ENCODE data around the gene FBXL17.
A peak's percentile ranks its signal among the peaks of the same experiment; 100 is the strongest.

FBXL17 gene

DNA sequence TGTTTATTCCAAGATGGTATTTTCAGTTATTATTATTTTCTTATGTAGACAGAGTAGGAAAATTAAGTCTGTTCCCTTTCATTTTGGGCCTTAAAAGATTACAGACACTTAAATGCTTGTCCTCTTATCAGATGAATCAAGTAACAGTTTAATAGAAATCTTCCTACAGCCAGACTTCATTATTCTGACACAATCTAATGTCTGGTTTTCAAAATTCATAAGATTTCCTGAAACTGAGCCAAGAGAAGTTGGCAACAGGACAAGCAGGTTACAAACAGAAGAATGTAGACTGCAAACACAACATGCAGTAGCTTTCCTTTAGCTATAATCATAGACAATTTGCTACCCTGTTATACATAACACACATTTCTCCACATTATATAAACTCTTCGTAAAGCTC is 130.5 kb downstream of the FBXL17 start:
- no peak for TF ChIP-seq JUND (IDR thresholded peaks at IDR 0.05; ENCODE audit: low read depth)
- in situ Hi-C loops (cut with HindIII; ENCODE audit: low pct_unique_long_range_greater_than_20kb, low sequenced_read_pairs): no loop called here
- DNase-seq (ENCODE audit: low read depth in 1 of 2, low spot score in 1 of 2): peak in 1 of 2 experiments; percentile 39

DNA sequence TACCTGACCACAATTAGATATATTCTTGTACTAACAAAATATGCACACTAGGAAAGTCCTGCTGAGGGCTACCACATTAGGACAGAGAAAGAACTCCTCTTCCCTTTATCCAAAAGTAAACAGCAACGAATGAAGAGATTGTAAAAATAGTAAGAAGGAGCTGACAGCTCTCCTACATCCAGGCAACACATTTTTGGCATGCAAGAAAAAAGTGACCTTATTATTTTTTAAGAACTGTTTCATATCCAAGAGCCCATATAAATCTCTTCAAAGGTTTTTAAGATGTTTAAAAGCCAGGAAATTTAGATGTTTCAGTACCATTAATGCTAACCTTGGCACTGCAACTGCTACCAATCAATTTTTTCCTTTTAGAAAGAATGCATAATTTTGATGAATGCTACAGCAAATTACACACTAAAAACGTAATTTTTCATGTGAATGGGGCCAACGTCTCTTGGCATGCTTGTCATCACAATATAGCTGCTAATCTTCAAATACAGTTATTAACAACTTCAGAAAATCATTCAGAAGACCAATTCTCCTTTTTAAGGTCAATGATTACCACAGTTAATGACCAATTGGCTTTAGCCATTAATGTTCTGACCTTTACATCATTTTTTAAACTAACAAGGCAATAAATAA is 132.0 kb downstream of the FBXL17 start:
- in situ Hi-C loops (cut with HindIII; ENCODE audit: low pct_unique_long_range_greater_than_20kb, low sequenced_read_pairs): no loop called here
- TF ChIP-seq JUND (IDR thresholded peaks at IDR 0.05; ENCODE audit: low read depth): no peak
- DNase-seq (ENCODE audit: low read depth in 1 of 2, low spot score in 1 of 2): no peak

DNA sequence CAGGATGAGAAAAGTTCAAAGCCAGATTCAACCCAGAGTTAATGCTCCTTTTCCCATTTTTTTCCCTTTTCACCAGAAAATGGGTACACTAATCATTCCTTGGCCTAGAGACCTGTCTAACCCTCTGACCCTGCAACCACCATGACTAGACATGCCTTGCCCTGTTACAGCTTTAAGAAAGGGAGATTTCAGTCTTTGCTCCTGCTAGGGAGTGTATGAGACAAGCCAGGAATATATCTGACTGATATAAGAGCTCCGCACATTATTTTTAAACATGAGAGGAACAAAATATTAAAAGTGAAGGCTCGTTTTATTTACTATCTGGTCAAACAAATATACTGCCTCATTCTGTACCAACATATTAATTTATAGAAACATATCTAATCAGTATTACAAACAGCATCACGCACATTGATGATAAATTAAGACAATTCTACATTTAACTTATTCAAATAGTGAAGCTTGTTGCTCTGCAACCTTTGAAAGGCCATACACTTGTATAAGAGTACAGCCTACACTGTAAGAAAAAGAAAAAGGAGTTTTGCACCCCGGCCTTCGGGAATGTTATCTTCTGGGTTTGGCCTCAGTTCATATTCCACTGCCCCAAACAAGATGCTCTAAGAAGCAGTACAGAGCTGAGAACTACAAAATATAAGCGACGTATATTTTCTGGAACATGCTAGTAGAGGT is 132.7 kb downstream of the FBXL17 start:
- in situ Hi-C loops (cut with HindIII; ENCODE audit: low pct_unique_long_range_greater_than_20kb, low sequenced_read_pairs): no loop called here
- DNase-seq (ENCODE audit: low read depth in 1 of 2, low spot score in 1 of 2): no peak
- no peak for TF ChIP-seq JUND (IDR thresholded peaks at IDR 0.05; ENCODE audit: low read depth)

DNA sequence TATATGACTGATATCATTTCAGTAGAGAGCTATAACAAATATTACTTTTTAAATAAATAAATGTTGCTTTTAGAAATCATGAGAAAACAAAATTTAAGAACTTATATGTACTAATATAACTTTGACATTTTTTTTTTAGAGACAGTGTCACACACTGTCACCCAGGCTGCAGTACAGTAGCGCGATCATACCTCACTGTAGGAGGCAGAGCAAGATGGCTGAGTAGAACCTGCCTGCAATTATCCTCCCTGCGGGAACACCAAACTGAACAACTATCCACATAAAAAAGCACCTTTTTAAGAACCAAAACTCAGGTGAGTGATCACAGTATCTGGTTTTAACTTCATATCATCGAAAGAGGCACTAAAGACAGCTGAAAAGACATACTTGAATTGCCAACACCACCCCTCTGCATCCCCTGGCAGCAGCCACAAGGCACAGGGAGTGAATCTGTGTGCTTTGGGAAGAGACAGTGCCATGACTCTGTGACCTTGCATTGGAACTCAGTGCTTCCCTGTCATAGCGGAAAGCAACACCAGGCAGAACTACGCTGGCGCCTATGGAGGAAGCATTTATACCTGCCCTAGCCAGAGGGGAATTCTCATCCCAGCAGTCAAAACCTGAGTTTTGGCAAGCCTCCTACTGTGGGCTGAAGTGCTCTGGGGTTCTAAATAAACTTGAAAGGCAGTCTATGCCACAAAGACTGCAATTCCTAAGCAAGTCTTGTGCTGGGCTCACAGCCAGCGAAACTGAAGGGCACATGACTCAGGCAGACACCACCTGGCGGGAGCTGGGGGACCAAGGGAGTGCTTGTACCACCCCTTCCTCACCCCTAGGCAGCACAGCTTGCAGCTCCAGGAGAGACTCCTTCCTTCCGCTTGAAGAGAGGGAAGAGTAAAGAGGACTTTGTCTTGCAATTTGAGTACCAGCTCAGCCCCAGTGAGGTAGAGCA is 142.7 kb downstream of the FBXL17 start:
- in situ Hi-C loops (cut with HindIII; ENCODE audit: low pct_unique_long_range_greater_than_20kb, low sequenced_read_pairs): no loop called here
- DNase-seq (ENCODE audit: low read depth in 1 of 2, low spot score in 1 of 2): no peak
- no peak for TF ChIP-seq JUND (IDR thresholded peaks at IDR 0.05; ENCODE audit: low read depth)

DNA sequence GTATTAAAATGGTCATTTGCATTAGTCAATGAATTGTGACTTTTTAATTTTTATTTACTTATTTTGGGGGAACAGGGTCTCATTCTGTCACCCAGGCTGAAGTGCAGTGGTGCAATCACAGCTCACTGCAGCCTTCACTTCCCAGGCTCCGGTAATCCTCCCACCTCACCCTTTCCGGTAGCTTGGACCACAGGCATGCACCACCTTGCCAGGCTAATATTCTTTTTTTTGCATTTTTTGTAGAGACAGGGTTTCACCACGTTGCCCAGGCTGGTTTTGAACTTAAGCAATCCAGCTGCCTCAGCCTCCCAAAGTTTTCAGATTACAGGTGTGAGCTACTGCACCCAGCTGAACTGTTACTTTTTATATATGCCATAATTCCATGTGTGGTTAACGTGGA is 143.4 kb downstream of the FBXL17 start:
- TF ChIP-seq JUND (IDR thresholded peaks at IDR 0.05; ENCODE audit: low read depth): no peak
- in situ Hi-C loops (cut with HindIII; ENCODE audit: low pct_unique_long_range_greater_than_20kb, low sequenced_read_pairs): no loop called here
- DNase-seq (ENCODE audit: low read depth in 1 of 2, low spot score in 1 of 2): no peak

DNA sequence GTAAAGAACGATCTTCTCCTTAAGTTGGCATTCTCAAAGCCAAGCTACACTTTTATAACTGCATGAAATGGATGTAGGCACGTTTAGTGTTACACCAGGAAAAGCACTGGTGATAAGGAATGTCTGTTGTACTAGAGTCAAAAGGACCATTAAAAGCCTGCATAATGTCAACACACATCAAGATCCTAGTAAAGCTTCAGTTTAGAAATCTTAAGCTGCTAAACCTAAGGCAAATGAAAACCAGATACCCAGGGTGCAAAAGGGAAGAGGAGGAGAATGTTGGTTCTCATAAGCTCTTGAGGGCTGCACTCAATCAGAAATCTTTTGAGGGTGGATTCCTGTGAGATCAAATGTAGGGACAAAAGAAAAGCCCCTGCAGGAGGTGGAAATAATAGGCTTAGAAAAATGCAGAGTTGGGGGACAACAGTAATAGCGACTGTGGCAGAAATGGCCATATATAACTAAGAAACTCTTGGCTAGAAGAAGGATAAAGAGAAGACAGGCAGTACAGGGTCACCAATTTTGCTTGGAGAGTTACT is 148.2 kb downstream of the FBXL17 start:
- in situ Hi-C loops (cut with HindIII; ENCODE audit: low pct_unique_long_range_greater_than_20kb, low sequenced_read_pairs): no loop called here
- TF ChIP-seq JUND (IDR thresholded peaks at IDR 0.05; ENCODE audit: low read depth): no peak
- no peak for DNase-seq (ENCODE audit: low read depth in 1 of 2, low spot score in 1 of 2)

DNA sequence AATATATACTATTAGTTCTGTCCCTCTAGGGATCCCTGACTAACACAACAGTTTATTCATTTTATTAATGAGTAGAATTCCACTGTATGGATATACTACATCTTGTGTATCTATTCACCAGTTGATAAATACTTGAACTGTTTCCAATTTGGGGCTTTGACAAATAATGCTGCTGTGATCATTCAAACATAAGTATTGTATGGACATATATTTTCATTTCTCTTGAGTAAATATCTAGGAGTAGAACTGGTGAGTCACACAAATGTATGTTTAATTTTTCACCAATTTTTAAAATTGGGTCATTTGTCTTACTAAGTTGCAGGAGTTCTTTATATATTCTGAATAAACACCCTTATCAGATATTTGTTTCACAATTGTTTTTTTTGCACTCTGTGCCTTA is 149.1 kb downstream of the FBXL17 start:
- DNase-seq (ENCODE audit: low read depth in 1 of 2, low spot score in 1 of 2): no peak
- TF ChIP-seq JUND (IDR thresholded peaks at IDR 0.05; ENCODE audit: low read depth): no peak
- in situ Hi-C loops (cut with HindIII; ENCODE audit: low pct_unique_long_range_greater_than_20kb, low sequenced_read_pairs): no loop called here

DNA sequence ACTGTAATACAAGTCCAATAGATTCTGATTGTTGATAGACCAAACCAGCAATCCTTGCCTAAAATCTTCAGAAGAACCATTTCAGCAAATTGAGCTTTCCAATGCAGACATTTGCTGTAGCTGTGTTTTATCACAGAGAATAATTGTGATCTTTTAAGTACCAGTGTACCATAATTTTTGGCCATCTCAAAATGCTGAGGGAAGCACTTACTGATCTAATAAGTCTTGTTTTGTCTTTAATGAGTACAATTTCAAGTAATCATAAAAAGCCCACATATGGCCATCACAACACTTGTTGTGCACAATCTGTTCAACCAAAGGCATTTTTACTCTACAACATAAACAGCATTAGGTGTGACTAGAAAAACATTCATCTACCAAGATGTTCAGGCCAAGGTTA is 159.9 kb downstream of the FBXL17 start:
- no peak for DNase-seq (ENCODE audit: low read depth in 1 of 2, low spot score in 1 of 2)
- in situ Hi-C loops (cut with HindIII; ENCODE audit: low pct_unique_long_range_greater_than_20kb, low sequenced_read_pairs): no loop called here
- TF ChIP-seq JUND (IDR thresholded peaks at IDR 0.05; ENCODE audit: low read depth): no peak

DNA sequence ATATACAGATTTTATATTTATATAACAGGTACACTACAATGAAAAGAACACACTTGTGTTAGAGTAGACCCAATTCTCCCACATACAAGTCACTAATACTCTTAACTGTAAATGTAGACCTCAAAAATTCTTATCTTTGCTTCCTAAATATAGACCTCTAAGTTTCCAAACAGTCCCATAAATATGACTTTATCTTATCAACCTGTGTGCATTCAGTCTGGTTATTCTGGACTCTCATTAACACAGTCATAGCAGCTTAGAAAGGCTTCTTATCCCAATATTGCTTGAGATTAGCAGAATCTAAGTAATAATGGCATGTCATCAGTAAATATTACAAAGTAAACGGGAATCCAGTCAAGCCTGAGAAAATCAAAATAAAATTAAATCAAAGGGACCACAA is 161.1 kb downstream of the FBXL17 start:
- TF ChIP-seq JUND (IDR thresholded peaks at IDR 0.05; ENCODE audit: low read depth): no peak
- no peak for DNase-seq (ENCODE audit: low read depth in 1 of 2, low spot score in 1 of 2)
- in situ Hi-C loops (cut with HindIII; ENCODE audit: low pct_unique_long_range_greater_than_20kb, low sequenced_read_pairs): no loop called here

DNA sequence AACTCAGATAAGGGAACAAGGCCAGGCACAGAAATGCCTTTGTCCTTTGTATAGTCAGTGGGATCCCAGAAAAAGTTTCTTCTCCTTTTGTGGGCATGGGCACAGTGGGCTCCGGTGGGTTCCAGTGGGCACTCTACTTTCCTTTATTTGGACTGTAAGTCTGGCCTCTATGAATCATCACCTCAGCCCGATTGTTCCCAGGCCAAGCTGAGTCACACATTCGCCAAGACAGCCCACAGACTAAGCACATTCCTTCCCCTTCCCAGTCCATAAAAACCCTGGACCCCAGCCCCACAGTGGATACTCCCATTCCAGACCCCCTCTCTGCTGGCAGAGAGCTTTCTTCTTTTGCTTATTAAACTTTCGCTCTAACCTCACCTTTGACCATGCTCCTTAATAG is 165.0 kb downstream of the FBXL17 start:
- no peak for DNase-seq (ENCODE audit: low read depth in 1 of 2, low spot score in 1 of 2)
- in situ Hi-C loops (cut with HindIII; ENCODE audit: low pct_unique_long_range_greater_than_20kb, low sequenced_read_pairs): no loop called here
- TF ChIP-seq JUND (IDR thresholded peaks at IDR 0.05; ENCODE audit: low read depth): no peak

DNA sequence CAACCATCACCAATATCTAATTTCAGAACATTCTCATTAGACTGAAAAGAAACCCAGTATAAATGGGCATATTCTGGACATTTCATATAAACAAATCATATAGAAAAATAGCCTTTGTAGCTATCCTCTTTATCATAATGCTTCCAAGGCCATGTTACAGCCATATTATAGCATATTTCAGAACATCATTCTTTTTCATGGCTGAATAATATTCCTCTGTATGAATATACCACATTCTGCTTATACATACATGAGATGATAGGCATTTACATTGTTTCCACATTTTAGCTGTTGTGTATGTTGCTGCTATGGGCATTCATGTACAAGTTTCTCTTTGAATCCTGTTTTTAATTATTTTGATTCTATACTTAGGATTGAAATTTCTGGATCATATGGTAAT is 167.0 kb downstream of the FBXL17 start:
- no peak for TF ChIP-seq JUND (IDR thresholded peaks at IDR 0.05; ENCODE audit: low read depth)
- DNase-seq (ENCODE audit: low read depth in 1 of 2, low spot score in 1 of 2): no peak
- in situ Hi-C loops (cut with HindIII; ENCODE audit: low pct_unique_long_range_greater_than_20kb, low sequenced_read_pairs): no loop called here

DNA sequence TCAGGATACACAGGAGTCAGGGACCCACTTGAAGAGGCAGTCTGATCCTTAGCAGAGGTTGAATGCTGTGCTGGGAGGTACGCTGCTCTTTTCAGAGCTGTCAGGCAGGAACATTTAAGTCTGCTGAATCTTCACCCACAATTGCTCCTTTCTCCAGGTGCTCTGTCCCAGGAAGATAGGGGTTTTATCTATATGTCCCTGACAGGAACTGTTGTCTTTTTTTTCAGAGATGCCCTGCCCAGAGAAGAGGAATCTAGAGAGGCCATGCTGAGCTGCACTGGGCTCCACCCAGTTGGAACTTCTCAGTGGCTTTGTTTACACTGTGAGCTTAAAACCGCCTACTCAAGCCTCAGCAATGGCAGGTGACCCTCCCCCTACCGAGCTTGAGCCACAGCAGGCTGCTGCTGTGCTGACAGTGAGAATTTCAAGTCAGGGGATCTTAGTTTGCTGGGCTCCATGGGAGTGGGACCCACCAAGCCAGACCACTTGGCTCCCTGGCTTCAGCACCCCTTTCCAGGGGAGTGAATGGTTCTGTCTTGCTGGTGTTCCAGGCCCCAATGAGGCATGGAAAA is 169.0 kb downstream of the FBXL17 start:
- in situ Hi-C loops (cut with HindIII; ENCODE audit: low pct_unique_long_range_greater_than_20kb, low sequenced_read_pairs): no loop called here
- no peak for TF ChIP-seq JUND (IDR thresholded peaks at IDR 0.05; ENCODE audit: low read depth)
- DNase-seq (ENCODE audit: low read depth in 1 of 2, low spot score in 1 of 2): peak in 1 of 2 experiments; percentile 10

All from T47D (cell line).